Panc1 (cell line): ENCODE data around the gene RACK1.

Experiments
- CTCF ChIP-seq: fragments of 450-650 bp; IDR thresholded peaks from 2 replicates; pipeline ENCODE4 v1.5.1; 2017; ENCODE audit warnings: mild to moderate bottlenecking
- POLR2AphosphoS5 ChIP-seq: IDR thresholded peaks from 2 replicates; pipeline ENCODE4 v1.6.1; 2012; ENCODE audit warnings: mild to moderate bottlenecking, low read depth, low read length, moderate library complexity
- SIN3A ChIP-seq: IDR thresholded peaks from 2 replicates; pipeline ENCODE4 v1.6.1; 2012; ENCODE audit warnings: low read depth, mild to moderate bottlenecking, low read length, moderate library complexity, borderline replicate concordance; ENCODE audit not compliant: insufficient read depth
- TCF7L2 ChIP-seq: IDR thresholded peaks from 2 replicates; pipeline ENCODE4 v1.6.1; 2011; ENCODE audit warnings: mild to moderate bottlenecking, low read depth, low read length, inconsistent platforms

- TF ChIP-seq CTCF (no peak), POLR2AphosphoS5 (no peak), SIN3A (no peak), TCF7L2 (no peak; the same call in 1 of the 2 replicates)
These were observed 26.0 kb downstream of the RACK1 start for GRCh38 chr5:181217803-181218062.
